Fibroblast of gingiva (primary cell): ENCODE measurements around the gene PMVK.

Experiments
- DNase-seq: peaks from one replicate; pipeline ENCODE4 v3.0.0-alpha.2; 2011; ENCODE audit warnings: low read depth

PMVK gene

DNA sequence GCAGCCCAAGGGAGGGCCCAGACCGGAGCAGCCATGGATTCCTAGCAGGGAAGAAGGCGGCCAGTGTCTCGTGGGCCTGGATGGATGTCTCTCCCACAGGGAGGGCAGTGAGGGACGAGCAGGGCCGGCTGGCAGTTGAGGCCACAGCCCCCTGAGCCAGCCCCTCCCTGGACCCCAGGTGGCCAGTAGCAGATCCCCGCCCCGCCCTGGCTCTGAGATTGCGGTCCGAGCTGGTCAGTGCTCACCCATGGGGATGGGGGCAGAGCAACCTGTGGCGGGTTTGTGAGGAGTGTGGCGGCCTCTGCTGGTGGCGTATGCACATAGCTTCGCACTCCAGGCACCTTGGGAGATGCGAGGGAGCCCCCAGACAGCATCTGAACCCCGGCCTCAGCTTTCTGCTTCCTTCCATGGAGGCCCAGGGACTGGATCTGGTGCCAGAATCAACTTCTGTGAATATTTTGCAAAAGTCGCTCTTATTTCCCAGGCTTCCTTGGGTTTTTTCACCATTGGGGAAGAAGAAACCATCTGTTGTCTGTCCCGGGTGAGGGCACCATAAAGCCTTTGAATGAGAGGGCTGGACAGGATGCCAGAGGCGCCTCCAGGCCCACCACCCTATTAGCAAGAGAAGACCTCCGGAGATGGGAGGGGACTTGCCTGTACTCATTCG lies 58.0 kb downstream of the PMVK start:
- DNase-seq = peak; percentile 44

DNA sequence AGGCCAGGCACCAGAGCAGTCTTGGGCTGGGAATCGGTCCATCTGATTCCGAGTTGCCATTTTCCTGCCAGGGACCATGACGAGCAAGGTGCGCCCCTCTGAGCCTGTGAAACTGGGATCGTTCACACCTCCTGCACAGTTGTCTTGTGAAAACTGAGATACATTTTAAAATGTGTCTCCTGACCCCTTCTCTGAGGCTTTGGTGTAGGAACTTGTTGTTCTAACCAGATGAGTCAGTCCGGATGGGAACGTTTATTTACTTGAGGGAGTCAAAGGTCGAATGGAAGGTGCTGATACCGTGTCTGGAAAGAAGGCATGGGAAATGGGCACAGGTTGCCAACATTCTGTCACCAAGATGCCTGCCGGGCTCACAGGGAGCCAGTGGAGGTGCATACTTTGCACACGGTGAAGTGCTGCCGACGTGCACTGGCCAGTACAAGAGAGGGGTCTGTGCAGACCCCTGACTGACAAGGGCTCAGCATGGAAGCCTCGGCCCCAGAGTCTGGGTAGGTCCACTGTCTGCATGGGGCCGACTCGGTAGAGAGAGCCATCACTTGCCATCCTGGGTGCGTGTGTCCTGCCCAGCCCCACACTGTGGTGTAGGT lies 59.0 kb downstream of the PMVK start:
- DNase-seq = no peak

DNA sequence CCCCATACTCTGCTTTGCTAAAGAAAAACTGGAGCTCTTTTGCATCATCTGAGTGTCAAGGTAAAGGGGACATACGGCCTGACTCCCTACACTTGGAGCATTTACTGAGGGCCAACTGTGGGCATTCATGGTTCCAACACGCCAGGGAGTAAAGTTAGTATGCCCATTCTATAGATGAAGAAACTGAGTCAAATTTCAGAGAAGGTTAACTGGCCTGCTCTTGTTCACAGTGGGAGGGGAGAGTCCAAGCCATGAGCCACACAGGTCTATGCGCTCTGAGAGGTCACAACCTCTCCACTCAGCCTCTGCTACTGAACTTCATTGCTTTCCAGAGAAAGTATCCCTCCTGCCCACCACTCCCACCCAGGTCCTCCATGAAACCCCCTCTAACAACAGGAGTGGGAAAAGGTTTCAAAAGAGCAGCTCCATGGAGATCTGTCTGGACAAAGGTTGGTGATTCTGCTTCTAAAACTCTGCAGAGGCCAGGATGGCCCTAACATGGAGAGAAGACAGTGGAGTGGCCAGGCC lies 59.6 kb downstream of the PMVK start:
- no peak for DNase-seq
